NB4 (cell line): ENCODE measurements around the gene BRSK1.

Source experiments
- DNase-seq: peaks from one replicate; pipeline ENCODE4 v3.0.0; 2010; ENCODE audit warnings: low read depth
- H3K4me3 ChIP-seq: one replicate; pipeline ENCODE4 v1.5.1; 2011; ENCODE audit warnings: mild to moderate bottlenecking, low read depth, low read length, moderate library complexity
- CTCF ChIP-seq: IDR thresholded peaks from one replicate; pipeline ENCODE4 v1.5.1; 2012; ENCODE audit warnings: low read depth, low read length
- MAX ChIP-seq: IDR thresholded peaks from 2 replicates; pipeline ENCODE4 v1.6.1; 2011; ENCODE audit warnings: low read depth, low read length
- MYC ChIP-seq: IDR thresholded peaks from 2 replicates; pipeline ENCODE4 v1.6.1; 2011; ENCODE audit warnings: low read depth, low read length
- POLR2A ChIP-seq: IDR thresholded peaks from 2 replicates; pipeline ENCODE4 v1.6.1; 2011; ENCODE audit warnings: mild to moderate bottlenecking; ENCODE audit not compliant: insufficient read length; ENCODE audit errors: extremely low read depth

The BRSK1 gene

GRCh38 chr19:55279340-55279739 is 4.5 kb upstream of the BRSK1 start:
- H3K4me3 ChIP-seq = peak overlapping the region; percentile 77
- no peak for TF ChIP-seq MYC
- no peak for TF ChIP-seq CTCF
- no peak for DNase-seq

GRCh38 chr19:55279770-55280643 is 3.8 kb upstream of the BRSK1 start, which contains the start of gene HSPBP1:
Gene HSPBP1 (minus strand): TSS chr19:55280110. CDS start chr19:55279608, 502 bp downstream.
- peak; percentile 47 for TF ChIP-seq MYC
- TF ChIP-seq MAX = peak; percentile 57; the same call in 1 of the 2 replicates
- TF ChIP-seq POLR2A = peak; percentile 23
- no peak for TF ChIP-seq CTCF
- peak; percentile 92 for DNase-seq
- peak within 1 kb of the TSS; percentile 77 for H3K4me3 ChIP-seq

- DNase-seq = no peak
- TF ChIP-seq MYC (no peak), CTCF (no peak), POLR2A (no peak), MAX (no peak)
- no peak overlapping the region for H3K4me3 ChIP-seq
These were observed 735 bp downstream of the BRSK1 start for GRCh38 chr19:55284405-55285058.

- H3K4me3 ChIP-seq = no peak overlapping the region
- DNase-seq = no peak
- TF ChIP-seq CTCF (no peak), POLR2A (no peak), MAX (no peak), MYC (no peak)
These were observed 1.6 kb downstream of the BRSK1 start for GRCh38 chr19:55285229-55285890.

GRCh38 chr19:55287361-55288079 is 3.7 kb downstream of the BRSK1 start:
- TF ChIP-seq CTCF = no peak
- no peak for TF ChIP-seq MAX
- no peak for TF ChIP-seq MYC
- no peak for TF ChIP-seq POLR2A
- DNase-seq = no peak
- no peak overlapping the region for H3K4me3 ChIP-seq
